HUES6 (cell line): Measurements from ENCODE around the gene TRIM67.

ENCODE experiments used
- H3K27ac ChIP-seq: 2 replicates; pipeline ENCODE4 v1.7.0; 2013; ENCODE audit warnings: low read depth, mild to moderate bottlenecking, low read length, inconsistent platforms
- H3K27me3 ChIP-seq: 2 replicates; pipeline ENCODE4 v1.6.1; 2013; ENCODE audit warnings: low read length; ENCODE audit not compliant: control insufficient read depth, insufficient read depth
- H3K36me3 ChIP-seq: 2 replicates; pipeline ENCODE4 v1.6.1; 2013; ENCODE audit warnings: low read length; ENCODE audit not compliant: control insufficient read depth, insufficient read depth
- H3K4me1 ChIP-seq: 2 replicates; pipeline ENCODE4 v1.6.1; 2013; ENCODE audit warnings: low read length; ENCODE audit not compliant: control insufficient read depth, insufficient read depth
- H3K4me3 ChIP-seq: 2 replicates; pipeline ENCODE4 v1.5.1; 2013; ENCODE audit warnings: low read depth, low read length
- H3K9ac ChIP-seq: one replicate; pipeline ENCODE4 v1.6.1; 2013; ENCODE audit warnings: mild to moderate bottlenecking, low read length
- H3K9me3 ChIP-seq: 2 replicates; pipeline ENCODE4 v1.6.1; 2013; ENCODE audit warnings: low read depth, low read length; ENCODE audit not compliant: control insufficient read depth, insufficient read depth

TRIM67 gene

DNA sequence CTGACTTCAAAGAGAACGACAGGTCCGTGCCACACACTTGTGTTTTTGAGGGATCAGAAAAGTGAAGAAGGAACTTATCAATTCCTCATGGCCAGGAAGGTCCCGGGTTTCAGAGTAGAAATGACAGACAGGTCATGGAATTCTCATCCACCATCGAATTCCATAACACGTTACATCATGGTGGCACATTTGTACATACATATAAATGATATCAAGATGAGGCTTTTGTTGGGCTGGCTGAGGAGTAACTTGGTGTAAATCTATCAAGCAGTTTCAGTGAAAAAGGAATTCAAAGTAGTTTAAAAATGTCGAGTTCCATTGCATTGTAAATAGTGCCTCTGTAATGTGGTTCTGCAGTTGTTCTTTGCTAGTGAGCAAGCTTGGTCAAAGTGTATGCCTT lies 56.2 kb downstream of the TRIM67 start:
- H3K4me1 ChIP-seq = peaks cover 2% of the 10 kb centered on the region; the same call in 1 of the 2 replicates
- H3K4me3 ChIP-seq = no peak overlapping the region
- no peak overlapping the region for H3K27ac ChIP-seq
- H3K36me3 ChIP-seq = 0 out of 2 replicates have a peak, but pooled peaks cover 4% of the 10 kb centered on the region
- no peak overlapping the region for H3K9ac ChIP-seq
- no peaks in the 10 kb centered on the region for H3K9me3 ChIP-seq
- peaks cover 66% of the 10 kb centered on the region for H3K27me3 ChIP-seq

DNA sequence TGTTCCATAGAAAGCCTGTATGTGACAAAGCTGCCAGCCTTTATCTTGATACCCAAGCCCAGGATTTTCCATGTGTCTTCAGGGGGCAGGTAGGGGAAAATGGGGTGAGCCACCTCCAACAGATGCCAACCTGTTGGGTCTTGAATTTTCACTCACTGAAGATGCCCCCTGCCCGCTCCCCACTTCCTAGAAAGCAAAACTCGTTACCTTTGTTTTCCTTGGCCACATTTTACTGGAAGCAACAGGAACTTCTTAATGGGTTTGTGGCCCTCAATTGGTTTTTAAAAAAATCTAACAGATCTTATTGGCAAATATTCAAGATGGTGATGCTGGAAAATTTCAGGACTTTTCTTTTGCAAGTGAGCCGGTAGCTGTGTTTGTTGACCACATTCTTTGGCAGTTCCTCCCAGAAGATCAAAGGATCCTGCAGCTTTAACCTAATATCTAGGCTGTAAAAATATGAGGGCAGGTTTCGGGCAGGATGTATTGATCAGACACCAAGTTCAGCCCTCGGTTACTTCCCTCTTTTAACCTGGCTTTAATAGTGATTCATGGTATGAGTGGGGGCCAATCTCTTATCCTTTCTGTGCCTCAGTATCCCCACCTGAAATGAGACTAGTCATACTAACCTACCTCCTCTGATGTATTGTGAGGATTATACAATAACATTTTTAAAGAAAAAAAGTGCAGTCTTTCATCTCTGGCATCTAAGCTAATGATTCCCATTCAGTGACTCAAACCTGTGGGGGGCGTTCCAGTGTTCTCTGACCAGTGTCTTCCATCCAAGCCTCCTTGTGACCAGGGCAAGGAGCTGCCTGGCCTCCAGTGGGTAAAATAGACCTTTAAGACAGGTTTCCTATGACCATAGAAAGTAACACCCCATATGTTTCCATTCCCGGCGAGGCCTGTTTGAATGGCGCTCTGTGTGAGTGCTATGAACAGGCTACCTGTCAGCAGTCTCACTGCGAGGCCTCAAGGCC lies 57.9 kb downstream of the TRIM67 start:
- Histone ChIP-seq H3K27ac (no peak overlapping the region), H3K27me3 (peaks cover 50% of the 10 kb centered on the region), H3K4me1 (peaks cover 2% of the 10 kb centered on the region; the same call in 1 of the 2 replicates), H3K4me3 (no peak overlapping the region), H3K9me3 (no peaks in the 10 kb centered on the region), H3K36me3 (peaks cover 14% of the 10 kb centered on the region; the same call in 1 of the 2 replicates), H3K9ac (no peak overlapping the region)

DNA sequence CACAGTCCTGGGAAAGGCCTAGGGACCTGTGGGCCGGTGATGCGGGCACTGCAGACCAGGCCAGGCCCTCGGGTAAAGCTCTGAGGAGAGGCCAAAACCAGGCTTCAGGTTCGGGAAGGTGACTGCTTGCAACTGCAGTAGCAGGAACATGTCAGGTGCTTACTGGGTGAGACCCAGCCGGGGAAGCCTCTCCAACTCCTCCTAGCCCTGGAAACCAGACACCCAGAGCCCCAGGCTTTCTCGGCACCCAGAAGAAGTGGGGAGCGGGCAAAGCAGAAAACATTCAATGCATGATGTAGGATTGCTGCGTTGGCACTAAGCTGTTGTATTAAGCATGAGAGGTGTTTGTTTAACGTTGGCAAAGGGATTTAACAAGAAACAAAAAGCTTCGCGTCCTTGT lies 58.9 kb downstream of the TRIM67 start:
- H3K4me1 ChIP-seq = no peaks in the 10 kb centered on the region
- H3K36me3 ChIP-seq = peaks cover 24% of the 10 kb centered on the region
- H3K4me3 ChIP-seq = no peak overlapping the region
- peaks cover 39% of the 10 kb centered on the region for H3K27me3 ChIP-seq
- H3K9ac ChIP-seq = no peak overlapping the region
- H3K9me3 ChIP-seq = no peaks in the 10 kb centered on the region
- no peak overlapping the region for H3K27ac ChIP-seq

DNA sequence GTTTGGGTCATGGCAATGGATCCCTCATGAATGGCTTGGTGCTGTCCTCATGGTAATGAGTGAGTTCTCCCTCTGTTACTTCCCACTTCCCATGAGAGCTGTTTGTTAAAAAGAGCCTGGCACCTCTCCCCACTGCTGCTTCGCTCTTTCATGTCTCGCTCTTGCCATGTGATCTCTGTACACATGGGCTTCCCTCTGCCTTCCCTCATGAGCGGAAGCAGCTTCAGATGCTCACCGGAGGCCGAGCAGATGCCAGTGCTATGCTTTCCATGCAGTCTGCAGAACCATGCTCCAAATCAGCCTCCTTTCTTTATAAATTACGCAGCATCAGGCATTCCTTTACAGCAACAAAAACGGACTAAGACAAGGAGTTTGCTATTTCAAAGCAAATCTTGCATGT lies 64.3 kb downstream of the TRIM67 start:
- H3K9ac ChIP-seq = no peak overlapping the region

DNA sequence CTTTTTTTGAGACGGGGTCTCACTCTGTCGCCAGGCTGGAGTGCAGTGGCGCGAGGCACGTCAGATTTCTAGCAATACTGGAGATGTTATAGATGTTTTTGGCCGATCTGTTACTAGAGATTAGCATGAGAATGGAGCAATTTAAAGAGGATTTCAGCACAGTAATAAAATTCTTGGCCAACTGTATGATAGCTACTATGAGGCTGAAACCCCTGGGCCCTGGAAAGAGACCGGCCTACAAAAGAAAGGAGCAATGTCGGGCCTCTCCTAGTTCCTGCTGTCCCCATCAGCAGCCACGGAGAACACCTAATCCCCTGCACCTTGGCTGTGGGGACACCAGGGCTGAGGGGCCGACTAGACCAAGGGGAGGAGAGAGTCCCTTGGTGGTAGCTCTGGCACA lies 69.7 kb downstream of the TRIM67 start:
- H3K27me3 ChIP-seq = no peaks in the 10 kb centered on the region
- H3K9me3 ChIP-seq = no peaks in the 10 kb centered on the region
- H3K36me3 ChIP-seq = peaks cover 16% of the 10 kb centered on the region
- H3K4me1 ChIP-seq = no peaks in the 10 kb centered on the region
- H3K27ac ChIP-seq = no peak overlapping the region
- H3K9ac ChIP-seq = no peak overlapping the region
- no peak overlapping the region for H3K4me3 ChIP-seq

More for the DNA sequence above, 64.3 kb downstream of the TRIM67 start:
- Histone ChIP-seq H3K27ac (no peak overlapping the region), H3K36me3 (peaks cover 46% of the 10 kb centered on the region), H3K4me3 (no peak overlapping the region), H3K27me3 (no peaks in the 10 kb centered on the region), H3K9me3 (no peaks in the 10 kb centered on the region), H3K4me1 (no peaks in the 10 kb centered on the region)

DNA sequence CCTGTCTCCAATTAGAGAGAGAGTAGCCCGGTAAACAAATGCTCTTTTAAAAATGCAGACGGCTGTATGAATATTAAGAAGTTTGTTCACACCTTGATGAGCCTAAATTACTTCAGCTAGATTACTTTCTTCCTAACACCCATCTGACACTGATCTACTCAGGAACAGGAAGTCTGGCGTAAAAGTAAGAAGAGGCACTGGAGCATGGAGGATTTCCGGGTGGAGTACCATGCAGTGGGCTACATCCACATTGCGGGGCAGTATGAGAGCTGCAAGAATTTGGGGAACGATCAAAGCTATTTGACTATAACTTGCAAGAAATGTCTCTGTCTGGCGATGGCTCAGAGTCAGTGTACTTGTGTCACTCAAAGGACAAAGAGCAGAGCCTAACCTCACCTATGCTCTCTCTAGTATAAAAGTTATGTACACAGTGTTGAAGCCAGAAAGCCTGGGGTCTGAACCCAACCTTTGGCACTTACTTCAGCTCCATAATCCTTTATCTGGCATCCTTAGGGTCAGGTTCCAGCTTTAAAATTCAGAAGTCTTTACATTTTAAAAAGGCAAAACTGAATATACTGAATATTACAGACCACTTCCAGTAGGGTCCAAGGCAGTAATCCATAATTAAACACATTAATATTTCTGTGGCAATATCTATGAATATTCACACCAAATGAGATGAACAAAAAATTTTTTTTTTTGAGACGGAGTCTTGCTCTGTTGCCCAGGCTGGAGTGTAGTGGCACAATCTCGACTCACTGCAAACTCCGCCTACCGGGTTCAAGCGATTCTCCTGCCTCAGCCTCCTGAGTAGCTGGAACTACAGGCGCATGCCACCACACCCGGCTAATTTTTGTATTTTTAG lies 71.2 kb downstream of the TRIM67 start:
- no peaks in the 10 kb centered on the region for H3K27me3 ChIP-seq
- H3K9ac ChIP-seq = no peak overlapping the region
- no peak overlapping the region for H3K27ac ChIP-seq
- H3K4me1 ChIP-seq = no peaks in the 10 kb centered on the region
- H3K36me3 ChIP-seq = peaks cover 16% of the 10 kb centered on the region
- H3K4me3 ChIP-seq = no peak overlapping the region
- no peaks in the 10 kb centered on the region for H3K9me3 ChIP-seq

DNA sequence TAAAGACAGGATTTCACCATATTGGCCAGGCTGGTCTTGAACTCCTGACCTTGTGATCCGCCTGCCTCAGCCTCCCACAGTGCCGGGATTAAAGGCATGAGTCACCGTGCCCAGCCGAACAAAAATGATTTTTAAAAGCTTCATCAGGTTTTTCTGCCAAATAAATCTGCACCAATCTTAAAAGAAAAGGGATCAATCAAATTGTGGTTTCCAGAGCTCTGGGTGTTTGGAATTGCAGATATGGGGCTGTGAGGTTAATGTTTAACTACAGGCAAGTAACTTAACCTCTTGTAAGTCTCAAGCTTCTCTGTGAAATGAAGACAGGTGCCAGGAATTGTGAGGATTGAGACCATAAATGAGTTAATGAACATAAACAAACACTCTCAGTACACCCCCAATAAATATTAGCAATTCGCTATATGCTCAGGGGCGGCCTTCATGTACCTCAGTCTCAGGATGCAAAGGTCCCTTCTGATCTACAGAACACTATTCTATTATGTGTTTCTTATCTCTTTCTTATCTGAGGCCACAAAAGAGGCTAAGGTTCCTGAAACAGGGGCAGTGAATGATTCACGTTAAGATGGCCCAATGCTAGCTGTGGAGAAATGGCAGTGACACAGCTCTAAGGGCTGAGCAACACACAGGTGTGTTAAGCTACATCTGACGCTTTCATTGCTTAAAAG lies 72.0 kb downstream of the TRIM67 start:
- Histone ChIP-seq H3K4me3 (no peak overlapping the region), H3K9ac (no peak overlapping the region), H3K4me1 (no peaks in the 10 kb centered on the region), H3K27ac (no peak overlapping the region), H3K36me3 (peaks cover 22% of the 10 kb centered on the region), H3K27me3 (no peaks in the 10 kb centered on the region), H3K9me3 (no peaks in the 10 kb centered on the region)

DNA sequence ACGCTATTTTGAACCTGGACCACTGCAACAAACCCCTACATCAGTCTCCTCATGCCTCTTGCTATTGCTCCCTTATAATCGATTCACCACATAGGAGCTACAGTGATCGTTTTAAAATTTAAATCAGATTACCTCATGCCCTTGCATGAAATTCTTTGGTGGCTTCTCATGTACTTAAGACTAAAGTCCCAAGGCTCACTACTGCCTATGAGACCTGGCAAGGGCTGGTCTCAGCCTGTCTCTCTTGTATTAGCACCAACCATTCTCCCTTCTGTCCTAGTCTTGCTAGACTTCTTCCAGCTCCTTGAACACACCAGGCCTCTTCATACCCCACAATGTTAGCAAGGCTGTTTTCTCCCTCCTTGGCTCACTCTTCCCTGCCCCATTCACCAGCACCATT lies 72.6 kb downstream of the TRIM67 start:
- Histone ChIP-seq H3K4me3 (no peak overlapping the region), H3K9me3 (no peaks in the 10 kb centered on the region), H3K27me3 (no peaks in the 10 kb centered on the region), H3K27ac (no peak overlapping the region), H3K9ac (no peak overlapping the region), H3K36me3 (peaks cover 22% of the 10 kb centered on the region), H3K4me1 (no peaks in the 10 kb centered on the region)

DNA sequence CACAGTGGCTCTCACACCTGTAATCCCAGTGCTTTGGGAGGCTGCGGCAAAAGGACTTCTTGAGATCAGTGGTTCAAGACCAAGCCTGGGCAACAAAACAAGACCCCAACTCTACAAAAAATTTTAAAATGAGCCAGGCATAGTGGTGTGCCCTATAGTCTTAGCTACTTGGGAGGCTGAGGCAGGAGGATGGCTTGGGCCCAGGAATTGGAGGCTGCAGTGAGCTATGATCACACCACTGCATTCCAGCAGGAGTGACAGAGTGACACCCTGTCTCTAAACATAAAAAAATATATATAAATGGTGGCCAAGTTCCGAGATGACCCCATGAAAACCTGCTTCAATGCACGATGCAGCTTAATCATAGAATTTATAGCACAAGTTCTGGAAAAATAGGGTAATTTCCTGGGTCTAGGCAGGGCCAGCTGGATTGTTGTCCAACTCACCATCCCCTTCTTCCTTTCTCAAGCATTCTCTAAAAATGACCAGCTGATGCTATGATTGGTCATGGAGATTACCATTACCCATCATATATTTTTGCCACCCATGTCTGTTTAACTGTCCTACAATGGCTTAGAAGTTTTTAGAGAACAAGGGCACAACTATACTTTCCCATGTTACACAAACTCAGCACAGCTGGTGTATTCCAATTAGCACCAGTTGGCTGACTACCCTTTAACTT lies 73.8 kb downstream of the TRIM67 start:
- Histone ChIP-seq H3K27ac (no peak overlapping the region), H3K9ac (no peak overlapping the region), H3K4me1 (peaks cover 4% of the 10 kb centered on the region; the same call in 1 of the 2 replicates), H3K27me3 (no peaks in the 10 kb centered on the region), H3K36me3 (peaks cover 20% of the 10 kb centered on the region), H3K9me3 (no peaks in the 10 kb centered on the region), H3K4me3 (no peak overlapping the region)

DNA sequence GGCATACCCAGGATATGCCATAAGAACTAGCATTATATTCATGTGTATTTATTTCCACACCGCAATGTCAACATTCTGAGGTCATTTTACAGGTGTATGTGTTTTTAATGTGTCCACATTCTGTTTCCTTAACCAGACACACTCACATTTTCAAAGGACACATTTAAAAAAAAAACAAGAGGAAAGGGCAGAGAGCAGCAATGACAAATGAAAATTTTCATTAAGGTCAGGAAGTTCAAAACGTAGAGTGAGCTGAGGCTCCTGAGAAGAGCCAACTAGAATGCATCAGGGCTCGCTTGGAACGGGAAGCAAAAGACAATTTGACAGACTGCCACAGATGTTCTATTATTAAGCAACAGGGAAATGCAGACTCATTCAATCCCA lies 74.3 kb downstream of the TRIM67 start:
- no peaks in the 10 kb centered on the region for H3K9me3 ChIP-seq
- no peak overlapping the region for H3K27ac ChIP-seq
- no peak overlapping the region for H3K4me3 ChIP-seq
- peaks cover 20% of the 10 kb centered on the region for H3K36me3 ChIP-seq
- H3K9ac ChIP-seq = no peak overlapping the region
- peaks cover 4% of the 10 kb centered on the region; the same call in 1 of the 2 replicates for H3K4me1 ChIP-seq
- H3K27me3 ChIP-seq = no peaks in the 10 kb centered on the region
